ENCODE measurements around the gene AP1B1.
"Not testable (repeated sequence)": the region's sequence is repeated elsewhere in the genome, so short reads cannot be mapped to it uniquely, and the experiment has no call there.

Gene AP1B1

GRCh38 chr22:29346659-29347058 lies 41.7 kb downstream of the AP1B1 start:
- Histone ChIP-seq H3K27ac (peak overlapping the region in 1 of 2 donors; percentile 16), H3K4me3 (no peak overlapping the region)
- DNase-seq (ENCODE audit: low spot score), result no peak
- TF ChIP-seq CTCF (IDR thresholded peaks at IDR 0.05), result no peak

GRCh38 chr22:29345932-29346331 lies 42.4 kb downstream of the AP1B1 start:
- DNase-seq (ENCODE audit: low spot score), result no peak
- H3K4me3 ChIP-seq, result no peak overlapping the region
- H3K27ac ChIP-seq, result peak overlapping the region in 1 of 2 donors; percentile 16

GRCh38 chr22:29344889-29345288 lies 43.5 kb downstream of the AP1B1 start:
- H3K27ac ChIP-seq; DNase-seq (ENCODE audit: low spot score); H3K4me3 ChIP-seq: not testable (repeated sequence)

More at GRCh38 chr22:29345932-29346331, 42.4 kb downstream of the AP1B1 start:
- no peak for TF ChIP-seq CTCF (IDR thresholded peaks at IDR 0.05)

- DNase-seq (ENCODE audit: low spot score), result no peak
- no peak for TF ChIP-seq CTCF (IDR thresholded peaks at IDR 0.05)
- H3K4me3 ChIP-seq, result no peak overlapping the region
- no peak overlapping the region for H3K27ac ChIP-seq
Observed at GRCh38 chr22:29344137-29344536, 44.2 kb downstream of the AP1B1 start.

- H3K4me3 ChIP-seq, result no peak overlapping the region
- no peak for DNase-seq (ENCODE audit: low spot score)
- H3K27ac ChIP-seq, result no peak overlapping the region
- no peak for TF ChIP-seq CTCF (IDR thresholded peaks at IDR 0.05)
Observed at GRCh38 chr22:29343313-29343805, 45.0 kb downstream of the AP1B1 start.

- no peak overlapping the region for H3K27ac ChIP-seq
- H3K4me3 ChIP-seq, result no peak overlapping the region
- DNase-seq (ENCODE audit: low spot score), result no peak
- no peak for TF ChIP-seq CTCF (IDR thresholded peaks at IDR 0.05)
Observed at GRCh38 chr22:29342577-29343312, 45.6 kb downstream of the AP1B1 start.

- H3K4me3 ChIP-seq, result no peak overlapping the region
- no peak for TF ChIP-seq CTCF (IDR thresholded peaks at IDR 0.05)
- H3K27ac ChIP-seq, result no peak overlapping the region
- DNase-seq (ENCODE audit: low spot score), result no peak
Observed at GRCh38 chr22:29342177-29342576, 46.2 kb downstream of the AP1B1 start.

Data from coronary artery (tissue), 2 donors.